ENCODE results near the gene CTSF.

CTSF gene

GRCh38 chr11:66581261-66581660 lies 12.9 kb upstream of the CTSF start:
- POLR2A ChIA-PET = interaction anchor here (0.9 to 1.7 kb wide), 2 partner anchors 57 to 97 kb away, joined by 3 to 5 read pairs; partner anchors contain the start of genes RBM4 and RBM4B
- CTCF ChIA-PET = interaction anchor here (0.7 to 1.2 kb wide), 2 partner anchors 11 to 96 kb away, joined by 3 to 8 read pairs; partner anchors contain the start of genes CCDC87 and CCS
- no peak for DNase-seq (ENCODE audit: extremely low spot score)
- TF ChIP-seq ARNT (IDR thresholded peaks at IDR 0.05) (no peak), NFRKB (IDR thresholded peaks at IDR 0.05) (no peak), CTBP1 (IDR thresholded peaks at IDR 0.05; ENCODE audit: borderline replicate concordance) (no peak), BHLHE40 (IDR thresholded peaks at IDR 0.05; ENCODE audit: borderline replicate concordance) (no peak), SUZ12 (IDR thresholded peaks at IDR 0.05) (no peak), HDGF (IDR thresholded peaks at IDR 0.05; ENCODE audit: borderline replicate concordance) (no peak), ELF4 (IDR thresholded peaks at IDR 0.05) (no peak), FOXK2 (IDR thresholded peaks at IDR 0.05) (no peak), FOXM1 (IDR thresholded peaks at IDR 0.05; ENCODE audit: borderline replicate concordance) (no peak), TARDBP (IDR thresholded peaks at IDR 0.05) (no peak), ZNF384 (IDR thresholded peaks at IDR 0.05) (no peak)

GRCh38 chr11:66580803-66581202 lies 12.4 kb upstream of the CTSF start:
- DNase-seq (ENCODE audit: extremely low spot score) = no peak
- POLR2A ChIA-PET = interaction anchor here (0.9 to 1.7 kb wide), 3 partner anchors 36 to 97 kb away, joined by 3 to 5 read pairs (median 5); partner anchors contain the start of genes RBM14, RBM4 and RBM4B
- TF ChIP-seq FOXK2 (IDR thresholded peaks at IDR 0.05) (no peak), SUZ12 (IDR thresholded peaks at IDR 0.05) (no peak), LEF1 (IDR thresholded peaks at IDR 0.05; ENCODE audit: borderline replicate concordance) (no peak), BHLHE40 (IDR thresholded peaks at IDR 0.05; ENCODE audit: borderline replicate concordance) (no peak)
- CTCF ChIA-PET = interaction anchor here (0.7 to 1.2 kb wide), 2 partner anchors 11 to 96 kb away, joined by 3 to 8 read pairs; partner anchors contain the start of genes CCDC87 and CCS

GRCh38 chr11:66579017-66579606 lies 10.7 kb upstream of the CTSF start:
- ChIA-PET CTCF (interaction anchor here (0.7 to 0.8 kb wide), 3 partner anchors 19 to 99 kb away, joined by 3 read pairs; no protein-coding TSS in a partner anchor), POLR2A (interaction anchor here (1.0 to 3.2 kb wide), 4 partner anchors 33 to 99 kb away, joined by 3 to 16 read pairs (median 4); partner anchors contain the start of genes RBM14, RBM4, RBM4B and ZDHHC24)
- DNase-seq (ENCODE audit: extremely low spot score) = peak; percentile 87
- TF ChIP-seq CTBP1 (IDR thresholded peaks at IDR 0.05; ENCODE audit: borderline replicate concordance) (no peak), L3MBTL2 (conservative IDR thresholded peaks at IDR 0.05) (peak; percentile 44; the same call in 1 of the 2 replicates)

DNA sequence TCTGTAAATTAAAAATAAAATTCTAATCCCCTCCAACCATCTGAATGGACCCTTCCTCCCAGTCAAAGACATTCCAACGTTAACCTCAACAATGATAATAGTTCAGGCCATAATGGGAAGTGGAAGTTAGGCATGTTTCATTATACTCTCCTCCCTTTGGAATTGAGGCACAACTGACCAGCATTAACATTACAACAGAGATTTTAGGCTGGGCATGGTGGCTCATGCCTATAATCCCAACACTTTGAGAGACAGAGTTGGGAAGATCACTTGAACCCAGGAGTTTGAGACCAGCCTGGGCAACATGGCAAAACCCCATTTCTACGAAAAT lies 2.4 kb upstream of the CTSF start:
- TF ChIP-seq NFRKB (IDR thresholded peaks at IDR 0.05) (no peak), FOXM1 (IDR thresholded peaks at IDR 0.05; ENCODE audit: borderline replicate concordance) (no peak), ZNF384 (IDR thresholded peaks at IDR 0.05) (no peak), FOXK2 (IDR thresholded peaks at IDR 0.05) (no peak), HDGF (IDR thresholded peaks at IDR 0.05; ENCODE audit: borderline replicate concordance) (no peak), ELF4 (IDR thresholded peaks at IDR 0.05) (no peak), ARNT (IDR thresholded peaks at IDR 0.05) (no peak)
- TF ChIP-seq, protein P1, sequence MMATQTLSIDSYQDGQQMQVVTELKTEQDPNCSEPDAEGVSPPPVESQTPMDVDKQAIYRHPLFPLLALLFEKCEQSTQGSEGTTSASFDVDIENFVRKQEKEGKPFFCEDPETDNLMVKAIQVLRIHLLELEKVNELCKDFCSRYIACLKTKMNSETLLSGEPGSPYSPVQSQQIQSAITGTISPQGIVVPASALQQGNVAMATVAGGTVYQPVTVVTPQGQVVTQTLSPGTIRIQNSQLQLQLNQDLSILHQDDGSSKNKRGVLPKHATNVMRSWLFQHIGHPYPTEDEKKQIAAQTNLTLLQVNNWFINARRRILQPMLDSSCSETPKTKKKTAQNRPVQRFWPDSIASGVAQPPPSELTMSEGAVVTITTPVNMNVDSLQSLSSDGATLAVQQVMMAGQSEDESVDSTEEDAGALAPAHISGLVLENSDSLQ (IDR thresholded peaks at IDR 0.05) = no peak
- ChIA-PET CTCF (no interaction called here), POLR2A (no interaction called here)
- no peak for DNase-seq (ENCODE audit: extremely low spot score)

- POLR2A ChIA-PET = interaction anchor here (0.6 to 1.2 kb wide), 2 partner anchors 24 to 46 kb away, joined by 3 to 4 read pairs; partner anchors contain the start of genes RBM14 and ZDHHC24
- CTCF ChIA-PET = interaction anchor here (0.7 kb wide), 1 partner anchor 8 kb away, joined by 3 read pairs; no protein-coding TSS in a partner anchor
These were observed 1.9 kb upstream of the CTSF start for GRCh38 chr11:66570079-66570849.

GRCh38 chr11:66569076-66569475 lies 670 bp upstream of the CTSF start:
- TF ChIP-seq FOXA1 (IDR thresholded peaks at IDR 0.05) (no peak), SUZ12 (IDR thresholded peaks at IDR 0.05) (no peak), L3MBTL2 (conservative IDR thresholded peaks at IDR 0.05) (no peak), CTBP1 (IDR thresholded peaks at IDR 0.05; ENCODE audit: borderline replicate concordance) (no peak), TARDBP (IDR thresholded peaks at IDR 0.05) (no peak), ARNT (IDR thresholded peaks at IDR 0.05) (no peak)
- CTCF ChIA-PET = interaction anchor here (1.1 kb wide), 1 partner anchor 258 kb away, joined by 4 read pairs; no protein-coding TSS in a partner anchor
- no peak for DNase-seq (ENCODE audit: extremely low spot score)
- POLR2A ChIA-PET = interaction anchor here (1.0 to 1.5 kb wide), 7 partner anchors 9 to 109 kb away, joined by 3 to 7 read pairs (median 4); partner anchors contain the start of genes RBM14, RBM4, RBM4B and ZDHHC24

More at GRCh38 chr11:66570079-66570849, 1.9 kb upstream of the CTSF start:
- TF ChIP-seq CTBP1 (IDR thresholded peaks at IDR 0.05; ENCODE audit: borderline replicate concordance) = no peak
- no peak for TF ChIP-seq NFRKB (IDR thresholded peaks at IDR 0.05)
- TF ChIP-seq, protein P1 (IDR thresholded peaks at IDR 0.05) = no peak
- no peak for TF ChIP-seq ARNT (IDR thresholded peaks at IDR 0.05)
- no peak for TF ChIP-seq SUZ12 (IDR thresholded peaks at IDR 0.05)
- DNase-seq (ENCODE audit: extremely low spot score) = no peak

DNA sequence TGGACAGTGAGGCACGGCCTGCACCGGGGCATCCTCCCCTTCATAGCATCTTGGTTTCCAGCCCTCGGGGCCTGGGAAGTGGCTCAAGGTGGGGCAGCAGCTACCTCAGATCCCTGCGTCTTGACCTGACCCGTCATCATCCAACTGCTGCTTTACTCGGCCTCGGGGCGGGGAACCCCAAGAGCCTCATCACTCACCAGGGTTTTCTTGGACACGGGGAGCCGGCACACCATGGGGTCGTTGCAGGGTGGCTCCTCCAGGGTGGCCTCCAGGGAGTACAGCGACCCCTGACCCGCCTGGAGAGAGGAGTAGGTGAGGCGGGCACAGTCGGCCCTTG lies 651 bp downstream of the CTSF start:
- ChIA-PET CTCF (no interaction called here), POLR2A (interaction anchor here (1.5 kb wide), 3 partner anchors 10 to 110 kb away, joined by 3 to 7 read pairs (median 4); partner anchors contain the start of genes RBM4 and RBM4B)
- DNase-seq (ENCODE audit: extremely low spot score) = no peak
- TF ChIP-seq SP1 (IDR thresholded peaks at IDR 0.05) = no peak
- TF ChIP-seq ZNF384 (IDR thresholded peaks at IDR 0.05) = no peak
- no peak for TF ChIP-seq BHLHE40 (IDR thresholded peaks at IDR 0.05; ENCODE audit: borderline replicate concordance)
- TF ChIP-seq L3MBTL2 (conservative IDR thresholded peaks at IDR 0.05) = no peak
- TF ChIP-seq CTBP1 (IDR thresholded peaks at IDR 0.05; ENCODE audit: borderline replicate concordance) = no peak
- TF ChIP-seq FOXA1 (IDR thresholded peaks at IDR 0.05) = no peak
- TF ChIP-seq ARNT (IDR thresholded peaks at IDR 0.05) = no peak
- no peak for TF ChIP-seq LEF1 (IDR thresholded peaks at IDR 0.05; ENCODE audit: borderline replicate concordance)
- no peak for TF ChIP-seq TARDBP (IDR thresholded peaks at IDR 0.05)
- no peak for TF ChIP-seq ELF4 (IDR thresholded peaks at IDR 0.05)
- TF ChIP-seq SUZ12 (IDR thresholded peaks at IDR 0.05) = no peak
- no peak for TF ChIP-seq HDGF (IDR thresholded peaks at IDR 0.05; ENCODE audit: borderline replicate concordance)
- TF ChIP-seq FOXM1 (IDR thresholded peaks at IDR 0.05; ENCODE audit: borderline replicate concordance) = no peak
- no peak for TF ChIP-seq FOXK2 (IDR thresholded peaks at IDR 0.05)
- TF ChIP-seq, protein P1 (IDR thresholded peaks at IDR 0.05) = no peak
- TF ChIP-seq NFRKB (IDR thresholded peaks at IDR 0.05) = no peak
